Central memory CD4-positive, alpha-beta T cell (primary cell): ENCODE data around the gene CHADL.

ENCODE experiments used
- DNase-seq: peaks from one replicate; pipeline ENCODE4 v3.0.0; 2022

CHADL gene

DNA sequence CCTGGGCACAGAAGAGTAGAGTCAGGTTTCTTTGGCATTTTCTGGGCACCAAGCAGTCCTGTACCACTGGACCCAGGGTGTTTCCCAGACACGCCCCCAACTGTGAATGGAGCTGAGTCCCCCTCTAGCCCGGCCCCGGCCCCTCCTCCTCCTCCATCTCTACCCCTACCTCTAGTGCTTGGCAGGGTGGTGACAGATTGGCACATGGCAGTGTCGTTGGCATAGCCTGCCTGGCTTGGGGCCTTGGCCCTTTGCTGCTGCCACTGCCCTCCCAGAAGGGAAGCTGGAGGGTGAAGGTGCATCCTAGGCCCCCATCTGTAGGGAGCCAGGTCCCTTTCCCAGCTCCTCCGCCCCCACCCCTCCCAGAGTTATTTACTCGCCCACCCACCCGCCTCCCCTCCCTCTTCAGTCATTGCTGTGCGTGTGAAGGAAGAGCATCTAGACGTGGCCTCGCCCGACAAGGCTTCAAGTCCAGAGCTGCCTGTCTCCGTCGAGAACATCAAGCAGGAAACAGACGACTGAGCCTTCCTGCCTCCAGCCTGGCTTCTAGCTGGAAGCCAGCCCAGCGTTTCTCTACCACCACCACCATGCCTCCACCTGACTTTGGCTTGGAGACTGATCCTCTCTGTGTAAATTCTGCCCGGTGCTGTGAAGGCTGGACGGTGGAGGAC lies 10.9 kb downstream of the CHADL start:
- DNase-seq: no peak

DNA sequence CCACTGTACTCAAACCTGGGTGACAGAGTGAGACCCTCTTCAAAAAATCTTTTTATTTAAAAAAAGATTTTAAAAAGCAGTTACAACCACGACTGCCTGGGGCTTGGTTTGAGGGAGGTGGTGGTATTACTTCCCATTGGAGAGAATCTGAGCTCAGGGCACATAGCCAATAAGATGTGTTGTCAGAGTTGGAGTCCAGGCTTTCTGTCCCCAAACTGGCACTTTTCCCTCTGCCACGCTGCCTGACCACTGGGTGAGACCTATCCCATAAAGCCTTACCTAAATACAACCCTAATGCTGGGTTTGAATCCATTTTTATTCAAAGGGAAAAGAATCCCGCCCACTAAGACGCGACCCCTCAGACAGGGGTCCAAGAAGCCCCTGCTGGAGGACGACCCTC lies 11.5 kb downstream of the CHADL start:
- DNase-seq: no peak

DNA sequence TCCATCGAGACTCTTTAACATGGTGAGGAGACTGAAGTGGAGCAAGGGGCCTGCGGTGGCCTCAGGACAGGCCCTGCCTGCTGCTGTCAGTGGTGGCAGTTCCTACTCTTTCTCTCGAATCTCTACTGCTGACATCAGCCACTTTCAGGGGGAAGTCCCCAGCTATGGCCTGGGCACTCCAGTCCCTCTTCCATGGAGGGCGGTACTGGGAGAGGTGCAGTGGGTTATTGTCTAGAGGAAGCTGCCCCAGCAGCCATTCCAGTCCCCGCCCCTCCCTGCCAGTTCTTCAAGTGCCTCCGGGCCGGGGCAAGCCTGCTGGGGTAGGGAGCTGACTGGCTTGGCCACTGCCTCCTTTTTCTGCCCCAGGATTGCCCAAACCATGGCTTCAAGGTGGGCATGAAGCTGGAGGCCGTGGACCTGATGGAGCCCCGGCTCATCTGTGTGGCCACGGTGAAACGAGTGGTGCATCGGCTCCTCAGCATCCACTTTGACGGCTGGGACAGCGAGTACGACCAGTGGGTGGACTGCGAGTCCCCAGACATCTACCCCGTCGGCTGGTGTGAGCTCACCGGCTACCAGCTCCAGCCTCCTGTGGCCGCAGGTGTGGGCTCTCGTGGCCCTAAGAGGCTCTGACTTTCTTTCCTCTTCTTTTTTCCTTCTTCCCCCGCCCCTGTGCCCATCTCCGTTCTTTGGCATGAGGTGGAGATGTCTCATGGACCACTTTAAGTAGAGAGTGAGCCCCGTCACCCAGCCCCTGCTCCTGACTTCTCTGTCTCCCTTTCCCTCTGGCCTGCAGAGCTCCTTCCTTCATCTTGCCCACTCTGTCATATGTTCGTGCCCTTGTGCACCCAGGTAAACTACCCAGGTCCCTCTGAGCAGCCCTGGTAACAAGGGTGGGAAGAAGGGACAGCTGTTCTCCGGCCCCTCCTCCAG lies 13.7 kb downstream of the CHADL start:
- DNase-seq: no peak

DNA sequence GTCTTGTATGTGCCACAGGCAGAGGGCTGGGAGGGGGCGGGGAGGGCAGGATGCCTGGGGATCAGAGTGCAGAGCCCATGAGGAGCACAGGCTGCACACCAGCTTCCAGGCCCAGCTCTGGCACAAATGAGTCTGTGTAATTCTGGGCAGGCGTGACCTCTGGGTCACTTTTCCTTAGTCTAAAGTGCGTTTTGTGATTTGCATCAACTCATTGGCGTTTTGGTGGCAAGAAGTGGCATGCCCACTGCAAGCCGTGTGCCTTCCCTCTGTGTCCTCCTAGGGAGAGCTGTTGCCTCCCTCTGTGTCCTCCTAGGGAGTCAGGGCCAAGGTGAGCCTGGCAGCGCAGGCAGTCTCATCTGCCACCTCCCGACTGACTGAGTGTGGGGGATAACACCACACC lies 17.2 kb downstream of the CHADL start:
- no peak for DNase-seq

DNA sequence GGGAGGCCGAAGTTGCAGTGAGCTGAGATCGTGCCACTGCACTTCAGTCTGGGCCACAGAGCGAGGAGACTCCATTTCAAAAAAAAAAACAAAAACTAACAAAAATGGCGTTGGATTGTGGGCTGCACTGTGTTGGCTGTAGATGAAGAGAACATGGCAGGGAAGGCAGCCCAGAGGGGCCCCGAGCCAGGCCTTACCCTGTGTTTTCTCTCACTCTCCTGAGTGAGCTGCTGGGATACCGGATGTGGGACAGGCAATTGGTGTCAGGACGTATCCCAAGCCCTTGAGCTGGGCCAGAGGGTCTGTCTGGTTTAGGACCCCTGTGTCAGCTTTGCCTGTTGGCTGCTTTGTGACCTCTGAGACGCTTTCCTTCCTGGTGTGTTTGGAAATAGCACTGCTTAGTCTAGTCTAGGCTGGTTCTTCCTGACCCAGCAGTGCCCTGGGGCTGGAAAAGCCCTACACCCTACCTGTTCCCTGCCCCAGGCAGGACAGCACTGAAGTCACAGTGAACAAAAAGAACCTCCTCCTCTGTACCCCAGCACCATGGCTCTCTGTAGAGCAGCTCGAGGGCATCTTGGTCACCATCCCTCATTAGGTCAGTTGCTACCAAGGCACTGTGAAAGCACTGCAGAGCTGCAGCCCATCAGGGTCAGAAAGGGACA lies 17.8 kb downstream of the CHADL start:
- DNase-seq: no peak

DNA sequence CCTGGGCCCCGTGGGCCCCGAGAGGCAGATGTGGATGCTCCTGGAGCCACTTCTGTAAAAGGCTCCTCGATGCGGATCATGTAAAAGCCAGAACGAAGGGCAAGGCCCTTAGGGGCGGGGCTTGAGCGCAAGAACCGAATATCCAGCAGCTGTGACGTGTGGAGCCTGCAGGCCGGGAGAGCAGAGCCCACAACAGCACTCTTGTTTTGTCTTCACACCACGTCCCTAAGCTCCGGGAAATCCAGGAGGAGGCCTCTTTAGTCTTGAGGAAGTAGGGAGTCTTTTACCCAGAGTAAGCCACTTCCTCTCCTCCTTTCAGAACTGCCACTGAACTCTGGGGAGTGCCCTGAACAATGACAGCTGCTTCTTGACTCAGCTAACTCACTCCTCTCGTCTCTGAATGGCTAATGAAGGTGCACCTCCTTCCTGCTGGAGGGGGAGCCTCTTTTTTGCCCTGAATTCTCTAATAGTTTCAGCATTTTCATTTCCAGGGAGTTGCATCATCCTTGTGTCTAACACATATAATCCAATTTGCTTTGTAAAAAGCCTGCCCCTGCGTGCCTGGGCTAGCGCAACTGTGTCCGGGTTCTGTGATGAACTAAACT lies 23.1 kb downstream of the CHADL start:
- DNase-seq: peak; percentile 28

DNA sequence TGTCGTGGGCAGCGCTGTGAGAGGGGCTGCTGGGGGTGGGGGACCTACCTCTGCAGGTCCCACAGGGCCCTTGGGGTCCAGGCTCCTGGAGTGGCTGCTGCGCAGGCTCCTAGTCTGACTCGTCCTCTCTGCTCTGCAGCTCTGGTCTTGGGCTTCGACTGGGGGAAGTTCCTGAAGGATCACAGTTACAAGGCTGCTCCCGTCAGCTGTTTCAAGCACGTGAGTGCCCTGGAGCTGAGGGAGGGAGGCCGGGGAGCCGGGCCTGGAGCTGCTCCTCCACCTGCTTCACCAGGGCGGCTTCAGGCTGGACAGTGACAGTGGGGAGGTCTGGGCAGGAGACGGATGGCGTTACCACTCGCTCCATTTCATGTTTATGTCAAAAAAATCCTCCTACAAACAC lies 23.7 kb downstream of the CHADL start:
- DNase-seq: no peak

DNA sequence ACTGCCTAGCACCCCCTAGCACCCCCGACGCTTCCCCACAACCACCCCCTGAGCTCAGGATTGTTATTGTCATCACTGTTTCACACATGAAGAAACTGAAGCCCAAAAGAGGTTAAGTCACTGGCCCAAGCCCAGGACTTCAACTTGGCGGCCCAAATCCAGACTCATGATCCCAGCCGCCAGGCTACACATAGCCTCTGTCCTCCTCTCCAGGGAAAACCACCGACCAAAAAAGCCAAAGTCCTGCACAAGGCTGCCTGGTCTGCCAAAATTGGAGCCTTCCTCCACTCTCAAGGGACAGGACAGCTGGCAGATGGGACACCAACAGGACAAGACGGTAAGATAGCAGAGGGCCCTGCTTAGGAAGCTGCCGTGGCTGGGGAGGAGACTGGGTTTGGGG lies 24.8 kb downstream of the CHADL start:
- no peak for DNase-seq

DNA sequence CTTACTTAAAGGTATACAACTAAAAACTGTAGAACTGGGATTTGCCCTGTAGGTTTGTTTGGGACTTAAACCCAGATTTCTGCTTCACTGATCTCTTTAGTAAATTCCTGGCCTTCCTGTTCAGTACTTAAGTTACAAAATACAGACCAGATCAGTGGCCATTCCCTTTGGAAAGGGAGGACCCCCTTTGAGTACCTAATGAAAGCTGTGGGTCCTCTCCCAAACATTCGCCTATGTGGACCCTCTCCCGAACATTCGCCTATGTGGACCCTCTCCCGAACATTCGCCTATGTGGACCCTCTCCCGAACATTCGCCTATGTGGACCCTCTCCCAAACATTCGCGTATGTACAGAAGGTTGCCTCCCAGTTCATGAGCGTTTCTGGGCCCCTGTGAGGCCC lies 25.3 kb downstream of the CHADL start:
- DNase-seq: no peak

DNA sequence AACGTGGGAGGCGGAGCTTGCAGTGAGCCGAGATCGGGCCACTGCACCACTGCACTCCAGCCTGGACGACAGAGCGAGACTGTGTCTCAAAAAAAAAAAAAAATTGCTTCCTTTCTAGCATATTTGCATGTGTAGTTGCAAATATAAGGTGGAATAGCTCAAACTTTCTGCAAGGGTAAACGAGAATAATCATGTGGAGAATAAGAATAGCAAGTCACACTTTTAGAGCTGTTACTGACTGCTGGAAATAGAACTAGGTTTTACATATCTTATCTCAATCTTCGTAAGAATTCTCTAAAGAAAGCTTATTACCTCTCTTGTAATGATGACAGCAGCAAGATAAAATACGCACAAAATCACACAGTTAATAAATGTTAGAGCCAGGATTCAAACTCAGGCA lies 34.0 kb downstream of the CHADL start:
- DNase-seq: no peak

DNA sequence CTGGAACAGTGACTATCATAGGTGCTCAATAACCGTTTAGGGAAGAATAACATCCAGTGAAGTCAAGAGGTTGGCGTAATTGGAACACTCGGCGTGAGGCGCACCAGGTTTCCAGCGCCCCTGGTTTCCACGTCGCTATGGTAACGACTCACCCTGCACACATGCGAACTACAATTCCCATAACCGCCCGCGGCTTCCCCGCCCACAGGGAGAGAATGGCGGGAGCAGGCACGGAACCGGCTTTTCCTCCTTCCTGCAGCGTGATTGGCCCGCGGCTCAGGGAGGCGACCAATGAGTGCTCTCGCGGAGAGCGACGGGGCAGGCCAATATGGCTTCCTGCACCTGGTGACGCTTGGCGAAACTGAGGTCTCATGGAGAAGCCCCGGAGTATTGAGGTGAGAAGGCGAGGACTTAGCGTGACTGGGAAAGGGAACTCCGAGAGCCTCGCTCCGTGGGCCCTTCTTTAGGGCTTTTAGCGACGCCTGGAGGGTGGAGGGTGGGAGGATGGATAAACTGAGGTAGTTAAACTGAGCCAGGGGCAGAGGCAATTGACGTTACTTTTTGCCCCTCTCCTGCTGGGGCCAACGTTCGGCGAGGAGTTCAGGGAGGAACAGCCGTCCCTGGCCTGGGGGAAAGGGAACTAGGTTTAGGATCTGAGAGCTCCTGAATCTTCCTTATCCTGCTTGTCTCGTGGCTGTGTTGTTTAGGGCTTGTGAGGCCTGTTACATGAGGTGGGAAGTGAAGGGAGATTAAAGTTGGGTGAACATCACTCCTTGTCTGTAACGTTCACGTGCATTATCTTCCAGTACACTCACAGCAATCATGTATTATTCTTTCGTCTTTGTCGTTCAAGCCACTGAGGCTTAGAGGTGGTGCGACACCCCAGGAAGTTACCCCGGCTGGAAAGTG lies 35.5 kb downstream of the CHADL start, which contains the start of gene L3MBTL2:
L3MBTL2 (plus strand) TSS at position 321 of the 909 bp plus-strand sequence; CDS start at position 372, 51 bp downstream.
- peak; percentile 97 for DNase-seq

DNA sequence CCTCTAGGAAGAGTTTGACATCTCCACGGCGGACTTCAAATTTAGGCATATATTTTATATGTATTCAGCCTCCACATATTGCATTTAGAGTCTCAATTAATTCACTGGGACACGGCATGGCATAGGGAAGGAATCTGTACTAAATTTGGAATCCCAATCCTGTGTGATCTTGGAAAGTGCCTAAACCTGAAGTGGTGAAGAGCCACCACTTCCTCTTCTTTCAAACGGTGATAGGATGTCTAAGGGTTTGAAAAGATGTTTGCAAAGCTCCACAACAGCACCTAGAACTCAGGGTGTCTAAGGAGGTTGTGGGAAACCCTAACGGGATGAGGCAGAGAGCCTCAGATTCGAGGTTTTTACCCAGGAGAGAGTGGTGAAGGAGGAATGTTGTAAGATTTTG lies 36.7 kb downstream of the CHADL start:
- DNase-seq: no peak

DNA sequence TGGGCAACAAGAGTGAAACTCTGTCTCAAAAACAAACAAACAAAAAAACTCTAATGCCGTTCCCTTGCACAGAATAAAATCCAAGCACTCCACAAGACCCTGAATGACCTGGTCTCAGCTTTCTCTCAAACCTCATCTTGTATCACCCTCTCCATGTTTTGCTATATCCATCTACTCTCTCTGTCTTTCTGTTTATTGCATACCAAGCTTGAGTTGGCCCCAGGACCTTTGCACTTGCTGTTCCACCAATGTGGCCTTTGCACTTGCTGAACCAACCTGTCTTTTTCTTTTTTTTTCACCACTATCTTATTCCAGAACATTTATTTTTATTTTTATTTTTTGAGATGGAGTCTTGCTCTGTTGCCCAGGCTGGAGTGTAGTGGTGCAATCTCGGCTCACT lies 37.6 kb downstream of the CHADL start:
- DNase-seq: no peak

DNA sequence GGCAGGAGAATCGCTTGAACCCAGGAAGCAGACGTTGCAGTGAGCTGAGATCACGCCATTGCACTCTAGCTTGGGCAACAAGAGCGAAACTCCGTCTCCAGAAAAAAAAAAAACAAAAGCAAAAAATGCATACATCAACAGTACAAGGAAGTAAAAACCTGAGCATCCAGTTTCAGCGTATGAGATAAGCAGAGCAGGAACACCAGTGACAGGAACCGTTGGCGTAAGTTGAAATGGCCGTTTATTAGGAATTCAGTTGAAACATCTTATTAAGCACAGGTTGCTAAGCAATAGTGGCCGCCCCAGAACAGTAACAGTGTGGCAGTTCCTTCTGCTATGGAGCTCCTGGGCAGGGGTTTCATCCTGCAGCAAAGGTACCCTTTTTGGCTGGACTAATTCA lies 39.6 kb downstream of the CHADL start:
- no peak for DNase-seq

DNA sequence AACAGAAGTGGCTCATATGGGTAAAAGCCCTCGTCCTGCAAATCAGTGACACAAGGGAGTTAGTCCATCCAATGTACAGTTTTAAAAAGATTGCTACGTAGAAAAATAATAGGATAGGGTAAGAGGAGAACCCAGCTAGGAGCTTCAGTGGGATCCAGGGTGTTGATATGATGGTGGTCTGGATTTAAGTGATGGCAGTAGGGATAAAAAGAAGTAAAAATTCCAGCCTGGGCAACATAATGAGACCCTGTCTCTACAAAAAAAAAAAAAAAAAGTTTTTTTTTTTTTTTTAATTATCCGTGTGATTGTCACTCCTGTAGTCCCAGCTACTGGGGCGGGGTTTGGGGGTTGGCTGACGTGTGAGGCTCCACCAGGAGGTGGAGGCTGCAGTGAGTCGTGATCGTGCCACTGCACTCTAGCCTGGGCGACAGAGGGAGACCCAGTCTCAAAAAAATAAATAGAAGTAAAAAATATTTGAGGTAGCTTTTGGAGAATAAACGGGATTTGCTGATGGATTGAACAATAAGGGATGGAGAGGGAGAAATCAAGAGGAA lies 42.6 kb downstream of the CHADL start:
- DNase-seq: peak; percentile 19

DNA sequence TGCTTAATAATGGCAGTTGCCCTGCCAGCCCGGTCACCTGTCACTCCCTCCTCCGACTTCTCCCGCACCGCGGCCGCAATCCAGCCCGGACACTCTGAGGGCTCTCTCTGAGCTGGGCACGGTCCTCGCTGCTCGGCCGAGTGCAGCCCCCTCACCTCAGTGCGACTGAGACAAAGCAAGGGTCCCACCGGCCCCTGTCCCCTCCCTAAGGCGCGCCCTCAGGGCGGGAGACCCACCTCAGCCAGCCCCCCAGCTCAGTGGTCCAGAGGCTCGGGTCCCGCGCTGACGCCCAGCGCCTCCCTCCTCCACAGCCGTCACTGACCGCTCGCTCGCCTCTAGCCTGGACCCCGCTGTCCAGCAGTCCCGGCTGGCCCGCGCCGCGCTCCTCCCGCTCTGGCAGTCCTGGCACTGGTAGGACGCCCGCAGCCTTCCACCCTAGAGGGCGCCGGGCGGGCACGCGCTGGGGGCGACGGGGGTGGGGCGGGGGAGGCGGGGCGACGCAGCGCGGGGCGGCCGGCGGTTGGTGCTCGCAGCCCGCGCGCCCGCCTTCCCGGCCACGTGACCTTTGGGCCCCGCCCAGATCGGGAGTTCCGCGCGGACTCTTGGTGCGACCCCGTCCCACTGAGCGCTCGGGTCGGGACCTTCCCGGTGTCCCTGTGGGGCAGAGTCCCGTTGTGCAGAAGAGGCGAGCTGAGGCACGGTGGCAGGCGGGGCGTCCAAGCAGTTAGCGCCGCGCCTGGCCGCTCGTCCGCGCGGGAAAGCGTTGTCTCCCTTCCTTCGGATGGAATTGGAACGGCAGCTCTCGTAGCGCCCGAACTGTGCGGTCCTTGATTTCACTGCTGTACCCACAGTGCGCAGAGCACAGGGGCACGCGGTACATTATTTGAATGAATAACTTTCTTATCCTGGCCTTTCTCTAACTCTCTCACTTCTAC lies 43.4 kb downstream of the CHADL start:
- peak; percentile 67 for DNase-seq

DNA sequence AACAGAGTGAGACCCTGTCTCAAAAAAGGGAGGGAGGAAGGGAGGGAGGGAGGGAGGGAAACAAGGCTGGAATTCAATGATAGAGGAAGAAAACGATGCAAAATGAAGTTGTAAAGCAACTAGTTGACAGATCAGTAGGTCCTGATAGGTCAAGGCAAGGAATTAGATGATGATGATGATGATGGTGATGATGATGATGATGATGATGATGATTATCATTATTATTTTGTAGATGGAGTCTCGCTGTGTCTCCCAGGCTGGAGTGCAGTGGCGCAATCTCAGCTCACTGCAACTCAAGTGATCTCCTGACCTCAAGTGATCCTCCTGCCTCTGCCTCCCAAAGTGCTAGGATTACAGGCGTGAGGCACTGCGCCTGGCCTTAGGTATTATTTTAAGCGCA lies 46.9 kb downstream of the CHADL start:
- no peak for DNase-seq

DNA sequence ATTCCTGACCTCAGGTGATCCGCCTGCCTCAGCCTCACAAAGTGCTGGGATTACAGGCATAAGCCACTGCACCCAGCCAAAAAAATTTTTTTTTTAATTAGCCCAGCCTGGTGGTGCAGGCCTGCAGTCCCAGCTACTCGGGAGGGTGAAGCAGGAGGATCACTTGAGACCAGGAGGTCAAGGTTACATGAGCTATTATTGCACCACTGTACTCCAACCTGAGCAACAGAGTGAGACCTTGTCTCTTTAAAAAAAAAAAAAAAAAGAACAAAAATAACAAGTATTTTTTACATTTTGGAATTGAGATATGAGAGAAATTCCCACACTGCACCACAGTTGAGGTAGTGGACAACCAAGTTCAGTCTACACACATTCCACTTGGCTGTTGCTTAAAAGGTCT lies 49.3 kb downstream of the CHADL start:
- no peak for DNase-seq

DNA sequence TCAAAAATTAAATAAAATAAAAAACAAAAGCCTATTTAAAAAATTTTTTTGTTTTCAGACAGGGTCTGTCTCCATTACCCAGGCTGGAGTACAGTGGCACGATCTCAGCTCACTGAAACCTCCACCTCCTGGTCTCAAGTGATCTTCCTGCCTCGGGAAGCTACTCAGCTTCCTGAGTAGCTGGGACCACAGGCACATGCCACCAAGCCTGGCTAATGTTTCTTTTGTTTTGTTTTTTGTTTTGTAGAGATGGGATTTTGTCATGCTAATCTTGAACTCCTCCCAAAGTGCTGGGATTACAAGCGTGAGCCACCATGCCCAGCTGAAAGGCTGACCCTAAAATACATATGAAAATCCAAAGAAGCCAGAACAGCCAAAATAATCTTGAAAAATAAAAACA lies 56.1 kb downstream of the CHADL start:
- no peak for DNase-seq
